ENCODE data around the gene PPM1N. TPM values are rescaled to one million over a fixed set of nuclear protein-coding genes. Genes with fewer than 3 reads are reported as not detected.

The PPM1N gene
- total and polyA plus RNA-seq, 2 of the 13 experiments (the other 11 are each of a cell fraction or from before 2014, with no cell fraction given): 0.31 to 1.8 TPM

DNA sequence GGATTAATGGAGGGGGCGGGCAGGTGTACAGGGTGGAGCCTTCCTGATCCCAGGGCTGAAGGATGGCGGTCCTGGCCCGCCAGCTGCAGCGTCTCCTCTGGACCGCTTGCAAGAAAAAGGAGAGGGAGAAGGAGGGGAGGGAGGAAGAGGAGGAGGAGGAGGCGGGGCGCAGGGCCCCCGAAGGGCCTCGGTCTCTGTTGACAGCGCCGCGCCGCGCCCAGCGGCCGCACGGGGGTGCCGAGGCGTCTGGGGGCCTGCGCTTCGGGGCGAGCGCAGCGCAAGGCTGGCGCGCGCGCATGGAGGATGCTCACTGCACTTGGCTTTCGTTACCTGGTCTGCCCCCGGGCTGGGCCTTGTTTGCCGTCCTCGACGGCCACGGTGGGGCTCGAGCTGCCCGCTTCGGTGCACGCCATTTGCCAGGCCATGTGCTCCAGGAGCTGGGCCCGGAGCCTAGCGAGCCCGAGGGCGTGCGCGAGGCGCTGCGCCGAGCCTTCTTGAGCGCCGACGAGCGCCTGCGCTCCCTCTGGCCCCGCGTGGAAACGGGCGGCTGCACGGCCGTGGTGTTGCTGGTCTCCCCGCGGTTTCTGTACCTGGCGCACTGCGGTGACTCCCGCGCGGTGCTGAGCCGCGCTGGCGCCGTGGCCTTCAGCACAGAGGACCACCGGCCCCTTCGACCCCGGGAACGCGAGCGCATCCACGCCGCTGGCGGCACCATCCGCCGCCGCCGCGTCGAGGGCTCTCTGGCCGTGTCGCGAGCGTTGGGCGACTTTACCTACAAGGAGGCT is at the start of gene PPM1N (continued):
- no peak for TF ChIP-seq ZNF720 (CRISPR knock-in tag; IDR thresholded peaks at IDR 0.05)
- no peak for TF ChIP-seq NFIC (IDR thresholded peaks at IDR 0.05; ENCODE audit: low read length)
- peak; percentile 31 for TF ChIP-seq HNRNPLL (IDR thresholded peaks at IDR 0.05; ENCODE audit: low read depth, low read length, poor library complexity, severe bottlenecking)
- 0 out of 2 replicates have a peak, but pooled peaks have one; percentile 14 for TF ChIP-seq FOXA3 (CRISPR knock-in tag; IDR thresholded peaks at IDR 0.05)
- TF ChIP-seq ZNF724P (CRISPR knock-in tag; IDR thresholded peaks at IDR 0.05; ENCODE audit: borderline replicate concordance): no peak
- TF ChIP-seq ZNF615 (CRISPR knock-in tag; IDR thresholded peaks at IDR 0.05; ENCODE audit: borderline replicate concordance): no peak
- TF ChIP-seq MTA1 (CRISPR knock-in tag; IDR thresholded peaks at IDR 0.05; ENCODE audit: borderline replicate concordance): peak; percentile 5; the same call in 1 of the 2 replicates
- TF ChIP-seq, protein P1, sequence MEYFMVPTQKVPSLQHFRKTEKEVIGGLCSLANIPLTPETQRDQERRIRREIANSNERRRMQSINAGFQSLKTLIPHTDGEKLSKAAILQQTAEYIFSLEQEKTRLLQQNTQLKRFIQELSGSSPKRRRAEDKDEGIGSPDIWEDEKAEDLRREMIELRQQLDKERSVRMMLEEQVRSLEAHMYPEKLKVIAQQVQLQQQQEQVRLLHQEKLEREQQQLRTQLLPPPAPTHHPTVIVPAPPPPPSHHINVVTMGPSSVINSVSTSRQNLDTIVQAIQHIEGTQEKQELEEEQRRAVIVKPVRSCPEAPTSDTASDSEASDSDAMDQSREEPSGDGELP (IDR thresholded peaks at IDR 0.05; ENCODE audit: borderline replicate concordance, low read depth): no peak
- TF ChIP-seq ZNF777 (CRISPR knock-in tag; IDR thresholded peaks at IDR 0.05): peak; percentile 75
- no peak for TF ChIP-seq ATF5 (CRISPR knock-in tag; IDR thresholded peaks at IDR 0.05; ENCODE audit: low read depth)
- TF ChIP-seq POLR2AphosphoS5 (IDR thresholded peaks at IDR 0.05; ENCODE audit: low read depth, low read length): no peak
- no peak for TF ChIP-seq FOXM1 (CRISPR knock-in tag; IDR thresholded peaks at IDR 0.05)
- no peak for TF ChIP-seq ARID2 (CRISPR knock-in tag; IDR thresholded peaks at IDR 0.05; ENCODE audit: borderline replicate concordance)
- TF ChIP-seq NAIF1 (CRISPR knock-in tag; IDR thresholded peaks at IDR 0.05; ENCODE audit: borderline replicate concordance): no peak
- TF ChIP-seq MBNL3 (CRISPR knock-in tag; conservative IDR thresholded peaks at IDR 0.05): no peak
- peak; percentile 38; the same call in 1 of the 2 replicates for TF ChIP-seq CTCF (CRISPR knock-in tag; IDR thresholded peaks at IDR 0.05)
- TF ChIP-seq TFDP1 (CRISPR knock-in tag; IDR thresholded peaks at IDR 0.05; ENCODE audit: borderline replicate concordance): 0 out of 2 replicates have a peak, but pooled peaks have one; percentile 3
